RWPE2 (cell line): ENCODE data around the gene OR6Q1.

Experiments used
- ATAC-seq: fragments of 200-7000 bp; cut with Tn5 transposase; 3 replicates; pipeline ENCODE4 v1.9.1; 2021; ENCODE audit warnings: low read depth
- DNase-seq: peaks from one replicate; pipeline ENCODE4 v3.0.0-alpha.2; 2020; ENCODE audit warnings: low spot score
- H3K27ac ChIP-seq: fragments of 450-650 bp; 2 replicates; pipeline ENCODE4 v1.5.1; 2017; ENCODE audit warnings: mild to moderate bottlenecking; ENCODE audit not compliant: poor library complexity, severe bottlenecking
- H3K27me3 ChIP-seq: fragments of 250-450 bp; sonication (Bioruptor Pico); 2 replicates; pipeline ENCODE4 v1.5.1; 2021; ENCODE audit warnings: mild to moderate bottlenecking, moderate library complexity; ENCODE audit not compliant: insufficient read depth, poor library complexity, severe bottlenecking
- H3K36me3 ChIP-seq: fragments of 250-450 bp; sonication (Bioruptor Pico); 2 replicates; pipeline ENCODE4 v1.5.1; 2020; ENCODE audit warnings: low read depth, mild to moderate bottlenecking, moderate library complexity
- H3K4me1 ChIP-seq: fragments of 250-450 bp; sonication (Bioruptor Pico); 2 replicates; pipeline ENCODE4 v1.5.1; 2021; ENCODE audit warnings: mild to moderate bottlenecking, moderate library complexity; ENCODE audit not compliant: insufficient read depth, poor library complexity, severe bottlenecking
- H3K4me3 ChIP-seq: fragments of 250-450 bp; sonication (Bioruptor Pico); 2 replicates; pipeline ENCODE4 v1.5.1; 2021; ENCODE audit warnings: mild to moderate bottlenecking, moderate library complexity; ENCODE audit not compliant: severe bottlenecking
- H3K9me3 ChIP-seq: fragments of 250-450 bp; sonication (Bioruptor Pico); 2 replicates; pipeline ENCODE4 v1.5.1; 2021; ENCODE audit warnings: mild to moderate bottlenecking, moderate library complexity; ENCODE audit not compliant: severe bottlenecking
- CTCF ChIP-seq: fragments of 450-650 bp; IDR thresholded peaks from one replicate; pipeline ENCODE4 v1.5.1; 2017; ENCODE audit warnings: mild to moderate bottlenecking, moderate library complexity; ENCODE audit not compliant: poor library complexity, severe bottlenecking

The OR6Q1 gene

GRCh38 chr11:58011771-58012170 lies 19.0 kb upstream of the OR6Q1 start:
- ATAC-seq (no peak), DNase-seq (no peak)
- H3K4me3 ChIP-seq = no peak overlapping the region
- no peaks in the 10 kb centered on the region for H3K36me3 ChIP-seq
- no peak overlapping the region for H3K27ac ChIP-seq
- no peaks in the 10 kb centered on the region for H3K4me1 ChIP-seq
- H3K9me3 ChIP-seq = no peaks in the 10 kb centered on the region
- TF ChIP-seq CTCF = no peak
- H3K27me3 ChIP-seq = no peaks in the 10 kb centered on the region

- no peak within 1 kb of the TSS for H3K27ac ChIP-seq
- ATAC-seq (no peak), DNase-seq (no peak)
- no peaks in the 10 kb centered on the region for H3K27me3 ChIP-seq
- no peaks in the 10 kb centered on the region for H3K36me3 ChIP-seq
- H3K4me3 ChIP-seq = no peak within 1 kb of the TSS
- no peaks in the 10 kb centered on the region for H3K9me3 ChIP-seq
- TF ChIP-seq CTCF = no peak
- H3K4me1 ChIP-seq = no peaks in the 10 kb centered on the region
Observed at GRCh38 chr11:58023435-58023931, 7.3 kb upstream of the OR6Q1 start, which contains the start of gene OR9Q1. OR9Q1 (plus strand) TSS chr11:58023881; CDS start chr11:58179445, 155,564 bp downstream.

- DNase-seq (no peak), ATAC-seq (no peak)
- TF ChIP-seq CTCF = no peak
Observed at GRCh38 chr11:58024601-58025091, 6.1 kb upstream of the OR6Q1 start.

GRCh38 chr11:58027341-58027740 lies 3.4 kb upstream of the OR6Q1 start:
- Histone ChIP-seq H3K4me3 (no peak overlapping the region), H3K36me3 (no peaks in the 10 kb centered on the region), H3K27me3 (no peaks in the 10 kb centered on the region), H3K27ac (no peak overlapping the region), H3K9me3 (no peaks in the 10 kb centered on the region), H3K4me1 (no peaks in the 10 kb centered on the region)
- ATAC-seq (no peak), DNase-seq (no peak)
- TF ChIP-seq CTCF = no peak

More at GRCh38 chr11:58024601-58025091, 6.1 kb upstream of the OR6Q1 start:
- no peaks in the 10 kb centered on the region for H3K27me3 ChIP-seq
- no peak overlapping the region for H3K4me3 ChIP-seq
- H3K27ac ChIP-seq = no peak overlapping the region
- H3K4me1 ChIP-seq = no peaks in the 10 kb centered on the region
- H3K36me3 ChIP-seq = no peaks in the 10 kb centered on the region
- no peaks in the 10 kb centered on the region for H3K9me3 ChIP-seq

- ATAC-seq (no peak), DNase-seq (no peak)
- Histone ChIP-seq H3K4me3 (no peak overlapping the region), H3K36me3 (no peaks in the 10 kb centered on the region), H3K27me3 (no peaks in the 10 kb centered on the region), H3K4me1 (no peaks in the 10 kb centered on the region), H3K27ac (no peak overlapping the region), H3K9me3 (no peaks in the 10 kb centered on the region)
- TF ChIP-seq CTCF = no peak
Observed at GRCh38 chr11:58028687-58029411, 1.9 kb upstream of the OR6Q1 start.
